ENCODE data around the gene TMPRSS5.

Gene TMPRSS5

DNA sequence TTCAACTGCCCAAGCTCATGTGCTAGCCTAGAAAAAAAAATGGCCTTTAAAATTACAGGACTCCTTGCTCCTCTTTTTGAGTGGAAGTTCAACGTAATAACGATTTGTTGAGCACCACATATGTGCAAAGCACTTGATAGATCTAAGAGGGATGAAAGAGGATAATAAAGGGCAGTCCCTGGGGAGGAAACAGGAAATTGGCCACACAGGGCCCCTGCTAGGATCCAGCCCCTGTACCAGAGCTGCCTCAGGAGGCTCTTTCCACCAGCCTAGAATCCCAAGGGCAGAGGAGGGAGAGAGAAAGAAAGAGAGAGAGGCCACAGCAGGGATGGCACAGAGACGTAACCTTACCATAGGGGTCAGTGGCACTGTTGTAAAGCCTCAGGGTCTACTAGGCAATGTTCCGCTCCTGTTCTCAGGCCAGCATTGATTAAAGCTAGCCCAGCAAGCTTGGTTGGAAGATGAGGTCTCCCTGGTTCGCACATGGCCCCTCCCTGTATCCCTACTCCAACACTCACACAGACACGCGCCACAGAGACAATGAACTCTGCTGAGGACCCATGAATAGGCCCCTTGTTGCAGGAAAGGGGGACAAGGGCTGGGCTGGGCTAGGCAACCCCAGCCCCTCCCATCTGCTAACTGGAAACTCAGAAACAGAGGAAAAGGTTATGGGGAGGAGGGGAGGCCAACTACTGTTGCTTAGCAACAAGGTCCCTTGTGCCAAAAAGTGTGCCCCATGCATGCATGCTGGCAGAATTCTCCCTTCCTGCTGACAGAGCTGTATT is at the start of gene TMPRSS5:
TSS of gene TMPRSS5 (minus strand) at position 438 of the 785 bp plus-strand sequence. CDS start at position 354, 84 bp downstream.
- no peak for DNase-seq (ENCODE audit: low read depth)
- TF ChIP-seq, protein P1, sequence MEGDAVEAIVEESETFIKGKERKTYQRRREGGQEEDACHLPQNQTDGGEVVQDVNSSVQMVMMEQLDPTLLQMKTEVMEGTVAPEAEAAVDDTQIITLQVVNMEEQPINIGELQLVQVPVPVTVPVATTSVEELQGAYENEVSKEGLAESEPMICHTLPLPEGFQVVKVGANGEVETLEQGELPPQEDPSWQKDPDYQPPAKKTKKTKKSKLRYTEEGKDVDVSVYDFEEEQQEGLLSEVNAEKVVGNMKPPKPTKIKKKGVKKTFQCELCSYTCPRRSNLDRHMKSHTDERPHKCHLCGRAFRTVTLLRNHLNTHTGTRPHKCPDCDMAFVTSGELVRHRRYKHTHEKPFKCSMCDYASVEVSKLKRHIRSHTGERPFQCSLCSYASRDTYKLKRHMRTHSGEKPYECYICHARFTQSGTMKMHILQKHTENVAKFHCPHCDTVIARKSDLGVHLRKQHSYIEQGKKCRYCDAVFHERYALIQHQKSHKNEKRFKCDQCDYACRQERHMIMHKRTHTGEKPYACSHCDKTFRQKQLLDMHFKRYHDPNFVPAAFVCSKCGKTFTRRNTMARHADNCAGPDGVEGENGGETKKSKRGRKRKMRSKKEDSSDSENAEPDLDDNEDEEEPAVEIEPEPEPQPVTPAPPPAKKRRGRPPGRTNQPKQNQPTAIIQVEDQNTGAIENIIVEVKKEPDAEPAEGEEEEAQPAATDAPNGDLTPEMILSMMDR (IDR thresholded peaks at IDR 0.05; ENCODE audit: low read depth, low read length, missing control alignments) = no peak
- no peak within 1 kb of the TSS for H3K4me3 ChIP-seq (ENCODE audit: low read depth, low read length)

DNA sequence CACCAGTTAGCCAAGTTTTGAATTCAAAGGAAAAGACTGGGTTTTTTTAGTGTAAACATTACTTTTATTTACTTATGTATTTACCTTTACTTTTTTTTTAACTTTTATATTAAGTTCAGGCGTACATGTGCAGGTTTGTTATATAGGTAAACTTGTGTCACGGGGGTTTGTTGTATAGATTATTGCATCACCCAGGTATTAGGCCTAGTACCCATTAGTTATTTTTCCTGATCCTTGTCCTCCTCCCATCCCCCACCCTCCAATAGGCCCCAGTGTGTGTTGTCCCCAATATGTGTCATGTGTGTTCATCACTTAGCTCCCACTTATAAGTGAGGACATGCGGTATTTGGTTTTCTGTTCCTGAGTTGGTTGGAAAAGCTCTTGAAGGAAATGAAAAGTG is 46.8 kb upstream of the TMPRSS5 start:
- TF ChIP-seq, protein P1 (IDR thresholded peaks at IDR 0.05; ENCODE audit: low read depth, low read length, missing control alignments) = no peak
- DNase-seq (ENCODE audit: low read depth) = no peak
- H3K4me3 ChIP-seq (ENCODE audit: low read depth, low read length) = no peak overlapping the region

DNA sequence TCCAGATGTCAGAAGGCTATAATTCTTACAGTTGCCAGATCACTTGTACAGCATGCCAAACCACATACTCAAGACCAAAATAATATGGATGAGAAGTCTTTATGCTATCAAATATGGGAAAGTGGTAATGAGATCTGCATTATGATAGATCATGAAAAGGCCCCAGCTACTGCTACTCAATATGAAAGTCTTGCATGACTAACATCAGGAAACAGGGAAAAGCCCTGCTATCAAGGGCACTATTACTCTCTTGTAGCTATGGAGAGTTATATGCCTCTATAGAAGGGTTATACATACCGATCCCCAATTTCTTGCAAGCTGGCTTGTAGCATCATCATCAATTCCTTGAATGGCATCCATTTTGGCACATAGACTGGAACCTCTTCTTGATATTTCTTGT is 30.2 kb upstream of the TMPRSS5 start:
- H3K4me3 ChIP-seq (ENCODE audit: low read depth, low read length) = no peak overlapping the region
- DNase-seq (ENCODE audit: low read depth) = no peak
- TF ChIP-seq, protein P1 (IDR thresholded peaks at IDR 0.05; ENCODE audit: low read depth, low read length, missing control alignments) = no peak

DNA sequence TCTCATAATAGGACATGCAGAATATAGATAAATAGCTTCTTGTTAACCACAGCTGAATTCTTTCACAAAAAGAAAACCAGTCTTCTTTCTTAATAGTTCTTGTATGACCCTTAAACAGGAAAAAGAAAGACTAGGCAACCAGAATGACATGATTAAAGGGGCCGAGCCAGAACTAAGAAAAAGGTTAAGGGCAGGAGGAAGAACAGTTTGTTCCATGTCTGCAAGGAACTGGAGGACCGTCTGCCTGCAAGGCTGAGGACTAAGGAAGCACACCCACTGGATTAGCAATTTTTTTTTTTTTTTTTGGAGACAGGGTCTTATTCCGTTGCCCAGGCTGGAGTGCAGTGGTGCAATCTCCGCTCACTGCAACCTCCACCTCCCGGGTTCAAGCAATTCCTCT is 26.0 kb upstream of the TMPRSS5 start:
- no peak overlapping the region for H3K4me3 ChIP-seq (ENCODE audit: low read depth, low read length)
- TF ChIP-seq, protein P1 (IDR thresholded peaks at IDR 0.05; ENCODE audit: low read depth, low read length, missing control alignments) = no peak

DNA sequence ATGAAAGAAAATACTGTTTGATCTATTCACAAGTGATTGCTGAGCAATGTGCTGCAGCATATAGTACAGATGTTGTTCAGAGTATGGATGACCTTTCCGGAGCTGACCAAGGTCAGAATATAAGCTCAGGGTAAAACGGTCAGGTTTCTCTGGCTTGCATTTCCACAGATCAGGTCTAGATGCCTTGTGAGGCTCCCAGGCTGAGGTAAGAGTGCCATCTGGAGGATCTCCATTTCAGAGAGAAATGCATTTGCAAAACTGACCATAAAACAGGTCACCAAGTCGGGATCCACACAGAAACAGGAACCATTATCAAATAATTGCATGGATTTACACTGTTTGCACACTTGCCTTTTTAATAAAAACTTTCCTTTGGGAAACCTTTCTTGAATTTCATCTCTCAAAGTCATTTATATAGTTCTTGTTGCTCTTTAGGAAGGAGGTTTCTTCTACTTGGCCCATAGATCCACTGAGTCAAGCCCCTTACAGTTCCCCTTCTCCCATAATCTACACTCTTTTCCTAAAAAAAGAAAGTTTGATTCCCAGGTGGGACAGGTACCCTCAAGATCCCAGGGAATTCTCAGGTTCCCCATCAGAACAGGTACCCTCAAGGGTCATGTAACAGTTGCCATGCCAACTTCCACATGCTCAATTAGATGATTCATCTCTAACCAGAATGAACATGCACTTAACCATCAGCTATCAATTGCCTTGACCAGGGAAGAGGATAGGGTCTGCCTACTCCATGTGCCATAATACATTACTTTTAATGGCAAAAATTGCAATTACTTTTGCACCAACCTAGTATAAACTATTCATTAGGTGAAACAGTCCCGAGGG is 25.0 kb upstream of the TMPRSS5 start:
- H3K4me3 ChIP-seq (ENCODE audit: low read depth, low read length) = no peak overlapping the region
- no peak for DNase-seq (ENCODE audit: low read depth)
- TF ChIP-seq, protein P1 (IDR thresholded peaks at IDR 0.05; ENCODE audit: low read depth, low read length, missing control alignments) = peak; percentile 23

More for the DNA sequence above, 26.0 kb upstream of the TMPRSS5 start:
- DNase-seq (ENCODE audit: low read depth) = no peak

DNA sequence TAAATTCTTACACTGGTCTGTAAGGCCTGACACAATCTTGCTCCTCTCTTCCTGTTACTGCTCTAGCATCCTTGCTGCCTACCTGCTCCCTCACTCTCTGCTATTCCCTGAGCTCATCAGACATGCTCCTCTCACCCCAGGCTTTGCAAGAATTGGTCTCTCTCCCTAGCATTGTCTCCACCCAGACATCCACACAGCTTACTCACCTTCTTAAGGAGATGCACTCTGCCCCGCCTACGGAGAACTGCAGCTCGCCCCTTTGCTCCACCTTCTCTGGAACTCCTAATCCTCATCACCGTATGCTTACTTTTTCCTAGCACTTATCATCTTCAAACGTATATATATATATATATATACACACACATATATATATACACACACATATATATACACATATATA is 23.3 kb upstream of the TMPRSS5 start:
- no peak overlapping the region for H3K4me3 ChIP-seq (ENCODE audit: low read depth, low read length)
- TF ChIP-seq, protein P1 (IDR thresholded peaks at IDR 0.05; ENCODE audit: low read depth, low read length, missing control alignments) = no peak
- DNase-seq (ENCODE audit: low read depth) = no peak

Data from GM12864 (cell line).